ENCODE data around the gene PRKAG2. TPM values are rescaled to one million over a fixed set of nuclear protein-coding genes. Genes with fewer than 3 reads are reported as not detected.

PRKAG2 gene
- total and polyA plus RNA-seq, 8 donors = 12.9 to 34.6 (median 18.0) TPM

GRCh38 chr7:151512353-151512752 lies 364.6 kb downstream of the PRKAG2 start:
- intact Hi-C loops (cut with DNase I) = no loop called here
- ATAC-seq (no peak), DNase-seq (no peak)
- H3K4me1 ChIP-seq = peaks cover 20 to 95% of the 10 kb centered on the region in 2 donors
- no peak for TF ChIP-seq CTCF (IDR thresholded peaks at IDR 0.05)
- no peaks in the 10 kb centered on the region for H3K9me3 ChIP-seq
- no peak overlapping the region for H3K4me3 ChIP-seq
- H3K27me3 ChIP-seq = no peaks in the 10 kb centered on the region
- peak overlapping the region in 1 of 2 donors; percentile 5 for H3K27ac ChIP-seq
- no peaks in the 10 kb centered on the region for H3K36me3 ChIP-seq

- peak; percentile 34 for ATAC-seq
- intact Hi-C loops (cut with DNase I) = no loop called here
- H3K36me3 ChIP-seq = no peaks in the 10 kb centered on the region
- peak overlapping the region in 1 of 2 donors; percentile 5 for H3K27ac ChIP-seq
- H3K4me3 ChIP-seq = no peak overlapping the region
- H3K9me3 ChIP-seq = no peaks in the 10 kb centered on the region
- peaks cover 17 to 95% of the 10 kb centered on the region in 2 donors for H3K4me1 ChIP-seq
- DNase-seq = peak in 1 of 4 donors; percentile 35
- no peak for TF ChIP-seq CTCF (IDR thresholded peaks at IDR 0.05)
- no peaks in the 10 kb centered on the region for H3K27me3 ChIP-seq
Measured at GRCh38 chr7:151511946-151512345, 365.0 kb downstream of the PRKAG2 start.

- Histone ChIP-seq H3K4me1 (peaks cover 11 to 95% of the 10 kb centered on the region in 2 donors), H3K4me3 (no peak overlapping the region), H3K27ac (no peak overlapping the region), H3K36me3 (no peaks in the 10 kb centered on the region), H3K27me3 (no peaks in the 10 kb centered on the region), H3K9me3 (no peaks in the 10 kb centered on the region)
- TF ChIP-seq CTCF (IDR thresholded peaks at IDR 0.05) = no peak
- intact Hi-C loops (cut with DNase I) = no loop called here
- ATAC-seq (no peak), DNase-seq (no peak)
Measured at GRCh38 chr7:151511270-151511669, 365.6 kb downstream of the PRKAG2 start.

GRCh38 chr7:151509670-151510333 lies 367.1 kb downstream of the PRKAG2 start:
- TF ChIP-seq CTCF (IDR thresholded peaks at IDR 0.05) = no peak
- no peaks in the 10 kb centered on the region for H3K36me3 ChIP-seq
- ATAC-seq (peak; percentile 24), DNase-seq (no peak)
- H3K27ac ChIP-seq = no peak overlapping the region
- intact Hi-C loops (cut with DNase I) = no loop called here
- no peaks in the 10 kb centered on the region for H3K27me3 ChIP-seq
- H3K4me1 ChIP-seq = peaks cover 8 to 92% of the 10 kb centered on the region in 2 donors
- no peak overlapping the region for H3K4me3 ChIP-seq
- no peaks in the 10 kb centered on the region for H3K9me3 ChIP-seq

GRCh38 chr7:151508991-151509390 lies 367.9 kb downstream of the PRKAG2 start:
- Histone ChIP-seq H3K4me1 (peaks cover 11 to 91% of the 10 kb centered on the region in 2 donors), H3K4me3 (no peak overlapping the region), H3K9me3 (no peaks in the 10 kb centered on the region), H3K27me3 (no peaks in the 10 kb centered on the region), H3K36me3 (no peaks in the 10 kb centered on the region), H3K27ac (no peak overlapping the region)
- no peak for DNase-seq
- no peak for TF ChIP-seq CTCF (IDR thresholded peaks at IDR 0.05)
- ATAC-seq = no peak
- intact Hi-C loops (cut with DNase I) = no loop called here

Data from left lung (tissue), 10 donors.